Measurements from ENCODE around the gene RAPGEF6.

DNA sequence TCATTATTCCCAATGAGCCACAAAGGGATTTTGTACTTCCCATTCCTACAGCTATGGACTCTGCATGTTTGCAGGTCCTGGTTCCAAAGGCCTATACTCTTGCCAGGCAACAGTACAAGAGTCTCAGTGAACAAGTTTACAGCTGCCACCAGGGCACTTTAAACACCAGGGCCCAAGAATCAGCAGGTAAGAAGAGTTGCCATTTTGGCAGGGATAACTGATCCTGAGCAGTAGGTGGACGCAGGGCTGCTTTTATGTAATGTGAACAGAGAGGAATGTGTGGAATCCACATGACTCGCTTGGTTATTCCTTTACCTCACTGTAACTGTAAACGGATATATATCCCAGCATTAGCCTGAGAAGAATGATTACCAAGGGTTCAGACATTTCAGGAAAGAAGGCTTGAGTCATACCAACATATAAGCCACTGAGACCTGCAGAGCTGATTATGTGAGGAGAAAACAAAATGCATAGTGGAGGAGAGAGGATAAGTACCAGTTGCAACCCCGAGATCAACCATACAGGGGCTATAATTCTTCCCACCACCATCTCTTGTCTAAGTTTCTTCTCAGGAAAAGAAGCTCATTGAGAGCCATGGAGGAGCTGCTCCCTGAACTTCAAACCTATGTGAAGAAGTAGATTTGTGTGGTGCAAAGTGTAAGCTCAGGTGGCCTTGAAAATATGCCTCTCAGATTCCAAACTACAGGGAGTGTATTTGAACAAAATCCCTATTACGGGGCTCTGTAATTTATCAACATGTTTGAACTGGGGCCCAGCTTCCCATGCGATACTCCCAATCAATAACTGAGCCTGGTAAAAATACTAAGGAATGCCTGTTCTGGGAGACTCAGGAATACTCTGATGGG lies 24.6 kb downstream of the RAPGEF6 start:
- TF ChIP-seq, protein P1, sequence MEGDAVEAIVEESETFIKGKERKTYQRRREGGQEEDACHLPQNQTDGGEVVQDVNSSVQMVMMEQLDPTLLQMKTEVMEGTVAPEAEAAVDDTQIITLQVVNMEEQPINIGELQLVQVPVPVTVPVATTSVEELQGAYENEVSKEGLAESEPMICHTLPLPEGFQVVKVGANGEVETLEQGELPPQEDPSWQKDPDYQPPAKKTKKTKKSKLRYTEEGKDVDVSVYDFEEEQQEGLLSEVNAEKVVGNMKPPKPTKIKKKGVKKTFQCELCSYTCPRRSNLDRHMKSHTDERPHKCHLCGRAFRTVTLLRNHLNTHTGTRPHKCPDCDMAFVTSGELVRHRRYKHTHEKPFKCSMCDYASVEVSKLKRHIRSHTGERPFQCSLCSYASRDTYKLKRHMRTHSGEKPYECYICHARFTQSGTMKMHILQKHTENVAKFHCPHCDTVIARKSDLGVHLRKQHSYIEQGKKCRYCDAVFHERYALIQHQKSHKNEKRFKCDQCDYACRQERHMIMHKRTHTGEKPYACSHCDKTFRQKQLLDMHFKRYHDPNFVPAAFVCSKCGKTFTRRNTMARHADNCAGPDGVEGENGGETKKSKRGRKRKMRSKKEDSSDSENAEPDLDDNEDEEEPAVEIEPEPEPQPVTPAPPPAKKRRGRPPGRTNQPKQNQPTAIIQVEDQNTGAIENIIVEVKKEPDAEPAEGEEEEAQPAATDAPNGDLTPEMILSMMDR (IDR thresholded peaks at IDR 0.05), result no peak
- TF ChIP-seq POLR2AphosphoS5 (IDR thresholded peaks at IDR 0.05; ENCODE audit: low read depth, low read length), result no peak
- TF ChIP-seq, protein P2, sequence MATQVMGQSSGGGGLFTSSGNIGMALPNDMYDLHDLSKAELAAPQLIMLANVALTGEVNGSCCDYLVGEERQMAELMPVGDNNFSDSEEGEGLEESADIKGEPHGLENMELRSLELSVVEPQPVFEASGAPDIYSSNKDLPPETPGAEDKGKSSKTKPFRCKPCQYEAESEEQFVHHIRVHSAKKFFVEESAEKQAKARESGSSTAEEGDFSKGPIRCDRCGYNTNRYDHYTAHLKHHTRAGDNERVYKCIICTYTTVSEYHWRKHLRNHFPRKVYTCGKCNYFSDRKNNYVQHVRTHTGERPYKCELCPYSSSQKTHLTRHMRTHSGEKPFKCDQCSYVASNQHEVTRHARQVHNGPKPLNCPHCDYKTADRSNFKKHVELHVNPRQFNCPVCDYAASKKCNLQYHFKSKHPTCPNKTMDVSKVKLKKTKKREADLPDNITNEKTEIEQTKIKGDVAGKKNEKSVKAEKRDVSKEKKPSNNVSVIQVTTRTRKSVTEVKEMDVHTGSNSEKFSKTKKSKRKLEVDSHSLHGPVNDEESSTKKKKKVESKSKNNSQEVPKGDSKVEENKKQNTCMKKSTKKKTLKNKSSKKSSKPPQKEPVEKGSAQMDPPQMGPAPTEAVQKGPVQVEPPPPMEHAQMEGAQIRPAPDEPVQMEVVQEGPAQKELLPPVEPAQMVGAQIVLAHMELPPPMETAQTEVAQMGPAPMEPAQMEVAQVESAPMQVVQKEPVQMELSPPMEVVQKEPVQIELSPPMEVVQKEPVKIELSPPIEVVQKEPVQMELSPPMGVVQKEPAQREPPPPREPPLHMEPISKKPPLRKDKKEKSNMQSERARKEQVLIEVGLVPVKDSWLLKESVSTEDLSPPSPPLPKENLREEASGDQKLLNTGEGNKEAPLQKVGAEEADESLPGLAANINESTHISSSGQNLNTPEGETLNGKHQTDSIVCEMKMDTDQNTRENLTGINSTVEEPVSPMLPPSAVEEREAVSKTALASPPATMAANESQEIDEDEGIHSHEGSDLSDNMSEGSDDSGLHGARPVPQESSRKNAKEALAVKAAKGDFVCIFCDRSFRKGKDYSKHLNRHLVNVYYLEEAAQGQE (IDR thresholded peaks at IDR 0.05; ENCODE audit: insufficient read depth in 1 of 2, low read depth in 2 of 2, low read length in 1 of 2), result no peak
- TF ChIP-seq TCF7L2 (IDR thresholded peaks at IDR 0.05; ENCODE audit: low read depth, low read length), result no peak
- no peak for TF ChIP-seq SIN3A (IDR thresholded peaks at IDR 0.05; ENCODE audit: borderline replicate concordance, insufficient read depth, low read depth, low read length)
